ENCODE results near the gene ADAMTSL1. TPM values are rescaled to one million over a fixed set of nuclear protein-coding genes. Genes with fewer than 3 reads are reported as not detected.

Gene ADAMTSL1
- total RNA-seq, 1 experiment from 2014 or later: 0.94 TPM

DNA sequence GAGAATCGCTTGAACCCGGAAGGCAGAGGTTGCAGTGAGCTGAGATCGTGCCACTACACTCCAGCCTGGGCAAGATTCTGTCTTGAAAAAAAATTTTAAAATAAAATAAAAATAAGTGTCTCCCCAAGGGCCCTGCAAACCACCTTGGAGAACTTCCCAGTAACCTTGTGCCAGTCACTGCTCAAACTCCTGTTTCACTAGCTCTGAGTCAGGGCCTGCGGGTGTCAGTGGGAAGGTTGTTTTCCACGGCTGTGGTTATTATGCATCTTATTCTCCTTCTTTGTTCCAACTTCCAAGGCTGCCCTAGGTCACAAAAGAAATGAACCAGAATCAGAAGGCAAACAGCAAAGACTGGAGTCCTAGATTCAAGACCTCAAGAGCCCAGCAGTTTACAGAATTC is 246.7 kb downstream of the ADAMTSL1 start (continued):
- TF ChIP-seq, protein P1, sequence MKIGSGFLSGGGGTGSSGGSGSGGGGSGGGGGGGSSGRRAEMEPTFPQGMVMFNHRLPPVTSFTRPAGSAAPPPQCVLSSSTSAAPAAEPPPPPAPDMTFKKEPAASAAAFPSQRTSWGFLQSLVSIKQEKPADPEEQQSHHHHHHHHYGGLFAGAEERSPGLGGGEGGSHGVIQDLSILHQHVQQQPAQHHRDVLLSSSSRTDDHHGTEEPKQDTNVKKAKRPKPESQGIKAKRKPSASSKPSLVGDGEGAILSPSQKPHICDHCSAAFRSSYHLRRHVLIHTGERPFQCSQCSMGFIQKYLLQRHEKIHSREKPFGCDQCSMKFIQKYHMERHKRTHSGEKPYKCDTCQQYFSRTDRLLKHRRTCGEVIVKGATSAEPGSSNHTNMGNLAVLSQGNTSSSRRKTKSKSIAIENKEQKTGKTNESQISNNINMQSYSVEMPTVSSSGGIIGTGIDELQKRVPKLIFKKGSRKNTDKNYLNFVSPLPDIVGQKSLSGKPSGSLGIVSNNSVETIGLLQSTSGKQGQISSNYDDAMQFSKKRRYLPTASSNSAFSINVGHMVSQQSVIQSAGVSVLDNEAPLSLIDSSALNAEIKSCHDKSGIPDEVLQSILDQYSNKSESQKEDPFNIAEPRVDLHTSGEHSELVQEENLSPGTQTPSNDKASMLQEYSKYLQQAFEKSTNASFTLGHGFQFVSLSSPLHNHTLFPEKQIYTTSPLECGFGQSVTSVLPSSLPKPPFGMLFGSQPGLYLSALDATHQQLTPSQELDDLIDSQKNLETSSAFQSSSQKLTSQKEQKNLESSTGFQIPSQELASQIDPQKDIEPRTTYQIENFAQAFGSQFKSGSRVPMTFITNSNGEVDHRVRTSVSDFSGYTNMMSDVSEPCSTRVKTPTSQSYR (CRISPR knock-in tag; IDR thresholded peaks at IDR 0.05): no peak
- TF ChIP-seq ZSCAN18 (CRISPR knock-in tag; IDR thresholded peaks at IDR 0.05) (no peak), ATF1 (CRISPR knock-in tag; IDR thresholded peaks at IDR 0.05) (no peak), ZNF317 (CRISPR knock-in tag; IDR thresholded peaks at IDR 0.05; ENCODE audit: borderline replicate concordance, low read depth) (no peak), E2F5 (CRISPR knock-in tag; IDR thresholded peaks at IDR 0.05) (no peak), ZNF138 (CRISPR knock-in tag; conservative IDR thresholded peaks at IDR 0.05) (no peak), ZNF423 (CRISPR knock-in tag; IDR thresholded peaks at IDR 0.05) (no peak), RELA (CRISPR knock-in tag; IDR thresholded peaks at IDR 0.05; ENCODE audit: borderline replicate concordance) (no peak)

GRCh38 chr9:18721267-18721994 is 247.5 kb downstream of the ADAMTSL1 start:
- Mint-ChIP-seq H3K4me3 (no peak overlapping the region), H3K4me1 (no peaks in the 10 kb centered on the region), H3K27ac (no peak overlapping the region), H3K9me3 (peaks cover 6% of the 10 kb centered on the region; the same call in 1 of the 2 replicates), H3K36me3 (no peaks in the 10 kb centered on the region), H3K27me3 (ENCODE audit: low read depth) (no peaks in the 10 kb centered on the region)
- no peak for DNase-seq (ENCODE audit: low spot score)
- POLR2A ChIA-PET: no interaction called here
- ATAC-seq: no peak
- CTCF ChIA-PET: no interaction called here
- no peak for TF ChIP-seq FOXP1 (CRISPR knock-in tag; IDR thresholded peaks at IDR 0.05; ENCODE audit: borderline replicate concordance)
- no peak for TF ChIP-seq IRF2 (CRISPR knock-in tag; IDR thresholded peaks at IDR 0.05; ENCODE audit: borderline replicate concordance, low read depth)
- TF ChIP-seq ESRRA (CRISPR knock-in tag; IDR thresholded peaks at IDR 0.05; ENCODE audit: borderline replicate concordance): no peak
- TF ChIP-seq E2F5 (CRISPR knock-in tag; IDR thresholded peaks at IDR 0.05): no peak
- TF ChIP-seq ZNF317 (CRISPR knock-in tag; IDR thresholded peaks at IDR 0.05; ENCODE audit: borderline replicate concordance, low read depth): no peak
- TF ChIP-seq, protein P2, sequence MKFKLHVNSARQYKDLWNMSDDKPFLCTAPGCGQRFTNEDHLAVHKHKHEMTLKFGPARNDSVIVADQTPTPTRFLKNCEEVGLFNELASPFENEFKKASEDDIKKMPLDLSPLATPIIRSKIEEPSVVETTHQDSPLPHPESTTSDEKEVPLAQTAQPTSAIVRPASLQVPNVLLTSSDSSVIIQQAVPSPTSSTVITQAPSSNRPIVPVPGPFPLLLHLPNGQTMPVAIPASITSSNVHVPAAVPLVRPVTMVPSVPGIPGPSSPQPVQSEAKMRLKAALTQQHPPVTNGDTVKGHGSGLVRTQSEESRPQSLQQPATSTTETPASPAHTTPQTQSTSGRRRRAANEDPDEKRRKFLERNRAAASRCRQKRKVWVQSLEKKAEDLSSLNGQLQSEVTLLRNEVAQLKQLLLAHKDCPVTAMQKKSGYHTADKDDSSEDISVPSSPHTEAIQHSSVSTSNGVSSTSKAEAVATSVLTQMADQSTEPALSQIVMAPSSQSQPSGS (CRISPR knock-in tag; IDR thresholded peaks at IDR 0.05; ENCODE audit: borderline replicate concordance, low read depth): no peak
- no peak for TF ChIP-seq FOXK1 (CRISPR knock-in tag; IDR thresholded peaks at IDR 0.05)
- TF ChIP-seq, protein P1 (CRISPR knock-in tag; IDR thresholded peaks at IDR 0.05): no peak
- TF ChIP-seq, protein P3, sequence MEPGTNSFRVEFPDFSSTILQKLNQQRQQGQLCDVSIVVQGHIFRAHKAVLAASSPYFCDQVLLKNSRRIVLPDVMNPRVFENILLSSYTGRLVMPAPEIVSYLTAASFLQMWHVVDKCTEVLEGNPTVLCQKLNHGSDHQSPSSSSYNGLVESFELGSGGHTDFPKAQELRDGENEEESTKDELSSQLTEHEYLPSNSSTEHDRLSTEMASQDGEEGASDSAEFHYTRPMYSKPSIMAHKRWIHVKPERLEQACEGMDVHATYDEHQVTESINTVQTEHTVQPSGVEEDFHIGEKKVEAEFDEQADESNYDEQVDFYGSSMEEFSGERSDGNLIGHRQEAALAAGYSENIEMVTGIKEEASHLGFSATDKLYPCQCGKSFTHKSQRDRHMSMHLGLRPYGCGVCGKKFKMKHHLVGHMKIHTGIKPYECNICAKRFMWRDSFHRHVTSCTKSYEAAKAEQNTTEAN (CRISPR knock-in tag; IDR thresholded peaks at IDR 0.05): no peak
- TF ChIP-seq EMX1 (CRISPR knock-in tag; IDR thresholded peaks at IDR 0.05): no peak
- TF ChIP-seq, protein P4, sequence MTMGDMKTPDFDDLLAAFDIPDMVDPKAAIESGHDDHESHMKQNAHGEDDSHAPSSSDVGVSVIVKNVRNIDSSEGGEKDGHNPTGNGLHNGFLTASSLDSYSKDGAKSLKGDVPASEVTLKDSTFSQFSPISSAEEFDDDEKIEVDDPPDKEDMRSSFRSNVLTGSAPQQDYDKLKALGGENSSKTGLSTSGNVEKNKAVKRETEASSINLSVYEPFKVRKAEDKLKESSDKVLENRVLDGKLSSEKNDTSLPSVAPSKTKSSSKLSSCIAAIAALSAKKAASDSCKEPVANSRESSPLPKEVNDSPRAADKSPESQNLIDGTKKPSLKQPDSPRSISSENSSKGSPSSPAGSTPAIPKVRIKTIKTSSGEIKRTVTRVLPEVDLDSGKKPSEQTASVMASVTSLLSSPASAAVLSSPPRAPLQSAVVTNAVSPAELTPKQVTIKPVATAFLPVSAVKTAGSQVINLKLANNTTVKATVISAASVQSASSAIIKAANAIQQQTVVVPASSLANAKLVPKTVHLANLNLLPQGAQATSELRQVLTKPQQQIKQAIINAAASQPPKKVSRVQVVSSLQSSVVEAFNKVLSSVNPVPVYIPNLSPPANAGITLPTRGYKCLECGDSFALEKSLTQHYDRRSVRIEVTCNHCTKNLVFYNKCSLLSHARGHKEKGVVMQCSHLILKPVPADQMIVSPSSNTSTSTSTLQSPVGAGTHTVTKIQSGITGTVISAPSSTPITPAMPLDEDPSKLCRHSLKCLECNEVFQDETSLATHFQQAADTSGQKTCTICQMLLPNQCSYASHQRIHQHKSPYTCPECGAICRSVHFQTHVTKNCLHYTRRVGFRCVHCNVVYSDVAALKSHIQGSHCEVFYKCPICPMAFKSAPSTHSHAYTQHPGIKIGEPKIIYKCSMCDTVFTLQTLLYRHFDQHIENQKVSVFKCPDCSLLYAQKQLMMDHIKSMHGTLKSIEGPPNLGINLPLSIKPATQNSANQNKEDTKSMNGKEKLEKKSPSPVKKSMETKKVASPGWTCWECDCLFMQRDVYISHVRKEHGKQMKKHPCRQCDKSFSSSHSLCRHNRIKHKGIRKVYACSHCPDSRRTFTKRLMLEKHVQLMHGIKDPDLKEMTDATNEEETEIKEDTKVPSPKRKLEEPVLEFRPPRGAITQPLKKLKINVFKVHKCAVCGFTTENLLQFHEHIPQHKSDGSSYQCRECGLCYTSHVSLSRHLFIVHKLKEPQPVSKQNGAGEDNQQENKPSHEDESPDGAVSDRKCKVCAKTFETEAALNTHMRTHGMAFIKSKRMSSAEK (CRISPR knock-in tag; IDR thresholded peaks at IDR 0.05; ENCODE audit: borderline replicate concordance): no peak
- TF ChIP-seq, protein P5, sequence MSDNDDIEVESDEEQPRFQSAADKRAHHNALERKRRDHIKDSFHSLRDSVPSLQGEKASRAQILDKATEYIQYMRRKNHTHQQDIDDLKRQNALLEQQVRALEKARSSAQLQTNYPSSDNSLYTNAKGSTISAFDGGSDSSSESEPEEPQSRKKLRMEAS (CRISPR knock-in tag; IDR thresholded peaks at IDR 0.05): no peak
